ENCODE measurements around the gene OCEL1.

GRCh38 chr19:17254636-17255035 lies 28.6 kb downstream of the OCEL1 start:
- TF ChIP-seq POLR2A (IDR thresholded peaks at IDR 0.05), result no peak
- no peak for TF ChIP-seq CTCF (IDR thresholded peaks at IDR 0.05)

Data from vagina (tissue), 2 donors.